Islet precursor cell (in vitro differentiated cells): ENCODE measurements around the gene SPATA24.
"Not testable (repeated sequence)": the region's sequence is repeated elsewhere in the genome, so short reads cannot be mapped to it uniquely, and the experiment has no call there.

ENCODE experiments used
- DNase-seq: peaks from one replicate; pipeline ENCODE4 v3.0.0-alpha.2; 2018

The SPATA24 gene

GRCh38 chr5:139403787-139404483 is at the start of gene SPATA24:
TSS of gene SPATA24 (minus strand) at chr5:139404089. CDS start at chr5:139404060, 29 bp downstream.
- peak; percentile 99 for DNase-seq

GRCh38 chr5:139451878-139452660 is 48.2 kb upstream of the SPATA24 start:
- DNase-seq, result no peak

GRCh38 chr5:139451176-139451575 is 47.3 kb upstream of the SPATA24 start:
- DNase-seq, result no peak

GRCh38 chr5:139446956-139447779 is 43.3 kb upstream of the SPATA24 start:
- DNase-seq, result no peak

- DNase-seq, result no peak
These were observed 41.7 kb upstream of the SPATA24 start for GRCh38 chr5:139445325-139446170.

GRCh38 chr5:139443831-139444453 is 40.1 kb upstream of the SPATA24 start:
- DNase-seq, result no peak

GRCh38 chr5:139440416-139440815 is 36.5 kb upstream of the SPATA24 start:
- DNase-seq, result not testable (repeated sequence)

GRCh38 chr5:139439013-139439903 is 35.4 kb upstream of the SPATA24 start, which contains the start of gene DNAJC18:
TSS of gene DNAJC18 (minus strand) at chr5:139439525. CDS start at chr5:139439445, 80 bp downstream.
- peak; percentile 96 for DNase-seq

- no peak for DNase-seq
These were observed 34.8 kb upstream of the SPATA24 start for GRCh38 chr5:139438707-139439012.

- no peak for DNase-seq
These were observed 31.8 kb upstream of the SPATA24 start for GRCh38 chr5:139435676-139436075.

GRCh38 chr5:139431706-139432105 is 27.8 kb upstream of the SPATA24 start:
- no peak for DNase-seq

- no peak for DNase-seq
These were observed 26.1 kb upstream of the SPATA24 start for GRCh38 chr5:139430015-139430414.

- peak; percentile 60 for DNase-seq
These were observed 22.5 kb upstream of the SPATA24 start for GRCh38 chr5:139426203-139426885.

GRCh38 chr5:139425497-139425896 is 21.6 kb upstream of the SPATA24 start:
- DNase-seq, result no peak

GRCh38 chr5:139422307-139422893 is 18.5 kb upstream of the SPATA24 start:
- peak; percentile 56 for DNase-seq

- DNase-seq, result peak; percentile 27
These were observed 15.6 kb upstream of the SPATA24 start for GRCh38 chr5:139419226-139420192.

GRCh38 chr5:139418793-139419192 is 14.9 kb upstream of the SPATA24 start:
- peak; percentile 6 for DNase-seq

GRCh38 chr5:139417214-139417613 is 13.3 kb upstream of the SPATA24 start:
- peak; percentile 12 for DNase-seq

GRCh38 chr5:139416651-139417050 is 12.8 kb upstream of the SPATA24 start:
- peak; percentile 35 for DNase-seq
